ENCODE results near the gene OVCA2.

Gene OVCA2

DNA sequence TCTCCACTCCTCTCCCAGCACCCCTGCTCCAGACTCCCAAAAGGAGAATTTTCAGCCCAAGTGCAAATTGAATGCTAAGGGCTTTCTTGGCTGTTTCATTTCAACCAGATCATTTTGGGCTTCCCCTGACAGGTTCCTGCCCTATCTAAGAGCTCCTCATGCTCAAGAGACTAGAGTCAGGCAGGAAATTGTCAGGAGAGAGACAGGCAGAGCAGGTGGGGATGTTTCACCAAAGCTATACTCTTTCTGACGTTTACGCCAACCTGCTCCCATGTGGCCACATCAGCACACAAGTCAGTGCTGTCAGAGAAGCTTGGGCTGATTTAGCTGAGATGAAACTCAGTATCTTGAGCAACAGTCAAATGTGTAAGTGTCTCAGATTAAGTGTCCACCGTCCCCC lies 44.5 kb downstream of the OVCA2 start:
- DNase-seq (ENCODE audit: low read depth) = no peak

DNA sequence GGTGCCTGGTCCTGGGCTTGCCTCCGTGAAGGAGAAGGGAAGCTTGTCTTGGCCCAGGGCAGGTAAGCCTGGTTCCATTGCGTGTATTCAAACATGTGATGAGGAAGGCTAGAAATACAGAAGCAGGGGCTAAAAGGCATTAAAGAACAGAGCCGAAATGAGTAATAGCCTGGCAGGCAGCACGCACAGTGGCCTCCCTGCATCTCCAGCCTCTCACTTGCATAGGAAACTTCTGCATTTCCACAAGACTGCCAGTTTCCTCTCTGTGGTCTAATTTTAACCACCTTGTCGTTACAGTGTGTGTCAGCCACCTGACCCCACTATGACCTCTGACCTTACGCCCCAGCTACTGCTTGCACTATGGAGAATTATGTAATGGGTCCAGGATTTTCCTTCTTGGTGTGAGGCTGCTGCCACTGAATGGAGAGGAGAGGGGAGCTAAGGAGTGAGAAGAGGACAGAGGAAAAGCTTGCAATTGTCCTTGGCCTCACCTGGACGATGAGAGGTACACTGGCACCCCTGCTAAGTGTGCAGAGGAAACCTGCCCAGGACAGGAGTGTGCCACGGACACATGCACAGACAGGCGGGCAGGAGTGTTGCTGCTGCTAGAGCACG lies 45.9 kb downstream of the OVCA2 start:
- DNase-seq (ENCODE audit: low read depth) = no peak

DNA sequence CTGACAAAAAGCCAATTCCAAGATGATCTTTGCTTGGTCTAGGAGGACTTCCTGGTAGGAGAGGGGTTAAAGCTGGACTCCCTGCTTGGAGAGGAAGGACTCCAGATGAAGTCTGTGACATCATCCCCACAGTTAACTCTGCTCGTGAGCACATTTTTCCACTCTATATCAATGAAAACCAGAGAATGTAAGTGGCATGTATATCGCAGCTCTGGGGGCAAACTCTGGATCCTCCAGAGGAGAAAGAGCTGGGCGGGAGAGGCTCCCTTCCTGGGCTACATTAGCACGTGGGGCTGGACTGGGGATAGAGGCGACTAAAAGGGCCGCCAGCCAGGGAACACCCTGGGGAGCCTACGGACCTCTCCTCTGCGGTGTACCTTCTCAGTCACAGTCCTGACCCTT lies 47.2 kb downstream of the OVCA2 start:
- no peak for DNase-seq (ENCODE audit: low read depth)

DNA sequence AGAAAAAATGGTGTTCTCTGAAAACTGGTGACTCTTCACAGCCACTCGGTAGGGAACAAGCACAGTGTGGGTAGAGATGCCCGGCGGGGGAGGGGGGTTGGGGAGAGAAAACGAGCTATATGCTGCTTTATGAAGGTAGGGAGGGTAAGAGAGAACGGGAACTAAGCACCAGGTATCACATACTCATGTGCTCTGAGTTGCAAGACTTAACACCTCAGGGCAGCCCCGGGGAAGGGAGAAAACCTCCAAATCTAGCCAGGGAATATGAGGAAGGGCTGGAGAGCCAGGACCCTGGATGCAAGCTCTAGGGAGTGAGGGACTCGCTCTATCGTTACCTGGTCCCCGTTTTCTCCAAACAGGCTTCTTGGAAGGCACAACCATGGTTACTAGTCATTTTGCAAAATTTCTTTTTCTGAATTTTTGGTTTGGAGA lies 48.4 kb downstream of the OVCA2 start:
- no peak for DNase-seq (ENCODE audit: low read depth)

DNA sequence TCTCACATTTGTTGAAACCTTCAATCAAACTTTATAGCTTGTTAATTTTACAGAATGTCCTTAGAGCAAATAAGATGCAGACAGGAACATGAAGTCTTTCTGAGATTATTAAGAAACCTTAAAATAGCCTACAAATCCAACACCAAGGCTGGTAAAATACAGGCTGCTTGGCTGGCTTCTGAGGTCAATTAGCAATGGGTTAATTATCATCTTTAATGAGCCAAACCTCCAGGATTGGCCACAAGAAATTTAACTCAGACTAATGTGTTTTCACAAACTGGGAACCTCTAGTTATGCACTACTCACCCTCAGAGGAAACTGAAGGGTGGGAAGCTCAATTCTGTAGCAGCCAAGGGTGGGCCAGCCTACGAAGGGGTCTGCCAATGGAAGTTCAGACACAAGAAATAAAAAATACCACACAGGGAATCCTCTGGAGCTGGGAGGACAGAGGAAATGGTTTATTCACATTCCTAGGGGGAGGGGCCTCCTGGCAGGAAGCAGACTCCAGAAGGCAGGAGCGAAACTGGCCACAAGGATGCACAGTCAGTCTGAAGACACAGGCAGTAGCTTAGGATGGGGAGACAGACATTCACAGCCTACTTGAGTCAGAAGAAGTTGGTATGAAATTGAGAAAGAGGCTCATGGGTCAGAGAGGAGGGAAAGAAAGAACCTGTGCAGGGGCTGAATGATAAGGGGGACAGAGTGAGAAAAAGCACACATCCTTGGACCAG lies 49.1 kb downstream of the OVCA2 start:
- DNase-seq (ENCODE audit: low read depth) = no peak

DNA sequence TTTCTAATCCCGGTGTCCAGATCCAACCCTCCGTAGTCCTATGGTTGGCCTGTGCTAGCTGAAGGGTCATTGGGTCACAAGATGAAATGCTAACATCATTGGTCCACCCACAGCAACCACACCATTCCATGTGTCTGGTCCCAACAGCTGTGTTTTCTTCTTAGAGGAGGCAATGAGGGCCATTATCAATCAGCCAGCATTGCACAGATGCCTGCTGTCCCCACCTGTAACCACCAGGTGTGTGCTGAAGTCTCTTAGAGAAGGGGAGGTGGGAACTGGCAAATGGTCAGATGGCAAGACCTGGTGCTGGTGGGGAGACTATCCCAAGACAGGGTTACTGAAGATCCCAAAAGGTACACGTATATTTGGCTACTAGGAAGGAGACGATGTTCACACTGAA lies 50.4 kb downstream of the OVCA2 start:
- DNase-seq (ENCODE audit: low read depth) = no peak

Measured in stimulated activated CD8-positive, alpha-beta memory T cell treated with anti-CD3 and anti-CD28 coated beads, Interleukin-7, amount 100 ng/mL, for 24 hours (primary cell).